NCI-H2171 (cell line): ENCODE results near the gene CDC14B.
"Not testable (repeated sequence)": the region's sequence is repeated elsewhere in the genome, so short reads cannot be mapped to it uniquely, and the experiment has no call there.

Experiments used
- DNase-seq: peaks from one replicate; lab custom pipeline; 2025; lab: John Stamatoyannopoulos, UW

Gene CDC14B

GRCh38 chr9:96621618-96622017 lies 2.0 kb upstream of the CDC14B start:
- no peak for DNase-seq

- no peak for DNase-seq
These were observed 1.2 kb upstream of the CDC14B start for GRCh38 chr9:96620832-96621269.

- DNase-seq = no peak
These were observed 505 bp upstream of the CDC14B start for GRCh38 chr9:96620181-96620514.

GRCh38 chr9:96619124-96619465 lies 548 bp downstream of the CDC14B start:
- DNase-seq = no peak

- no peak for DNase-seq
These were observed 1.2 kb downstream of the CDC14B start for GRCh38 chr9:96618209-96619123.

GRCh38 chr9:96617439-96618185 lies 2.0 kb downstream of the CDC14B start:
- DNase-seq = no peak

- DNase-seq = no peak
These were observed 2.7 kb downstream of the CDC14B start for GRCh38 chr9:96616817-96617438.

GRCh38 chr9:96615411-96615810 lies 4.2 kb downstream of the CDC14B start:
- no peak for DNase-seq

GRCh38 chr9:96614664-96615063 lies 5.0 kb downstream of the CDC14B start:
- not testable (repeated sequence) for DNase-seq

- no peak for DNase-seq
These were observed 6.6 kb downstream of the CDC14B start for GRCh38 chr9:96612966-96613589.

- DNase-seq = peak; percentile 18
These were observed 7.3 kb downstream of the CDC14B start for GRCh38 chr9:96612105-96612965.

GRCh38 chr9:96611302-96611701 lies 8.3 kb downstream of the CDC14B start:
- no peak for DNase-seq

GRCh38 chr9:96609732-96610131 lies 9.9 kb downstream of the CDC14B start:
- DNase-seq = no peak

- DNase-seq = no peak
These were observed 11.7 kb downstream of the CDC14B start for GRCh38 chr9:96607971-96608370.

GRCh38 chr9:96605328-96605727 lies 14.3 kb downstream of the CDC14B start:
- no peak for DNase-seq

- DNase-seq = no peak
These were observed 15.7 kb downstream of the CDC14B start for GRCh38 chr9:96604004-96604319.

- no peak for DNase-seq
These were observed 16.2 kb downstream of the CDC14B start for GRCh38 chr9:96603305-96604003.

- no peak for DNase-seq
These were observed 20.3 kb downstream of the CDC14B start for GRCh38 chr9:96599298-96599697.

- DNase-seq = no peak
These were observed 23.0 kb downstream of the CDC14B start for GRCh38 chr9:96596601-96597111.
